ENCODE data around the gene PPP2R1B.
A peak's percentile ranks its signal among the peaks of the same experiment; 100 is the strongest.

Gene PPP2R1B

DNA sequence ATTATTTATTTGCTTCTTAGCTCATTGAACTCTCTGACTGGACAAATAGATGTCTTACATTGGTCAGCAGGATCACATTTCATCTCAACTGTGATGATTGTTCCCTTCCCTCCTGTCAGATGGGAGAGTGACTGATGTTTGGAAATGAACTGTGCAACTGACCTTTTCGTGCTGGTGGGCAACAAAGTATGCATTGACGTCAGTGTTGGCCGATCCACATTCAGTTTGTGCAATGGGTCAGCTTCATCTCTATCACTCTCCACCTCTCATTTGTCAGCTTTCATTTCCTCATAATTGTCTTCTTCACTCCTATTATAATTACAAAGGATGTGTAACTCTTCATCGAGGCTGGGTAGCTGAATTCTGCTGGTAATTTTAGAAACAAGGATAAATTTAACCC lies 71.3 kb downstream of the PPP2R1B start:
- DNase-seq (ENCODE audit: low read depth, low spot score): peak; percentile 93

DNA sequence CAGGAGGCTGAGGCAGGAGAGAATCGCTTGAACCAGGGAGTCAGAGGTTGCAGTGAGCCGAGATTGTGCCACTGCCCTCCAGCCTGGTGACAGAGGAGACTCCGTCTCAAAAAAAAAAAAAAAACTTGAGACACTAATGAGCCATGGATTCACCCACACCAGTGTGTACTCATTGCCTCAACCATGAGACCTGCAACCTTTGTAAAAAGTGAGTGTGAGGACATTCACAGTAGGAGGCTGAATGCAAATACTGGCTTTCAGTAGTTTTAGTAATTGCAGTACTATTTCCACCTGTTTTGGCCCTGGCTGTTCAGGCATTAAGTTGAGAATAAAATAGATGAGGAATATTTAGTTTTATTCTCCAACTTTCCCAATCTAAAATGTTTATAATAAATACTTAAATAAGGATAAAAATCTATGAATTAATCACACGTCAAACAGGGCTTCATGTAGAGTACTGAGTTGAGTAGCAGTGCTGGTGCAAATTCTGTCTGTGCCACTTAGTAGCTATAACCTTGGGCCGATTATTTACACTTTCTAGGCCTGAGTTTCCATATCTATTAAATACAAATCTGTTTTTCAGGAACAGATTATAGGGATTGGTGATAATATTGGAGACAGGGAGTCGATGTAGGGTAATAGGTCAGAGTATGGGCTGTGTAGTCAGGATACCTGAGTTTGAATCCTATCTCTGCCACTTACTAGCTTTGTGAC lies 72.8 kb downstream of the PPP2R1B start:
- DNase-seq (ENCODE audit: low read depth, low spot score): no peak

DNA sequence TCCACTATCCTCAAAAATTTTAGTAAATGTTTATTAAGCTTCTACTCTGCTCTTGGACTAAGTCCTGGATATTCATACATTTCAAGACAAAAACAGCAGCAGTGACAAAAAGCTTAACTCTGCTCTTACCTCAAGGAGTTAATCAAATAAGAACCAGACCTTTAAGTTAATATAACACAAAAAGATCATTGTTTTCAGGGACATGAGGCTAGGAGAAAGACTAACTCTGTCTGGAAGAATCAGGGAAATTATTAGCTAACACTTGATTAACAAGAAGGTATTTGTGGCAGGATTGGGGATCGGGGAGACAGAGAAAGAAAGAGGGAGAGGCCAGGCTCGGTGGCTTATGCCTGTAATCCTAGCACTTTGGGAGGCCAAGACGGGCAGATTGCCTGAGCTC lies 74.4 kb downstream of the PPP2R1B start:
- no peak for DNase-seq (ENCODE audit: low read depth, low spot score)

DNA sequence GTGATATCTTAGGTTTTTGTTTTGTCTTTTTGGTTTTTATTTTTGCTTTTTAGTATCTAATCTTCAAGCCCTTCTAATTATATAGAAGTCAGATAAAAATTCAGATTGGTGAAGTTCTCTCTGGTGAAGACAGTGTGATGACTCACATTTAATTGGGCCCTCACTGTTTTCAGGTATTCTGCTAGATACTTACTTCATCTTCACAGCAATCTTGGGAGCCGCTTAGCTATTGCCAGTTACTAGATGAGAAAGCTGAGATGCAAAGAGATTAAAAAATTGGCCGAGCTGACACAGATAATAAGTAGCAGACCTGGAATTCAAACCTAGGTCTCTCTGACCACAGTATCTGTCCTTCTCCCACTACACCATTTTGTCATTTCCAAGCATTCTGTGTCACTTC lies 75.0 kb downstream of the PPP2R1B start:
- no peak for DNase-seq (ENCODE audit: low read depth, low spot score)

DNA sequence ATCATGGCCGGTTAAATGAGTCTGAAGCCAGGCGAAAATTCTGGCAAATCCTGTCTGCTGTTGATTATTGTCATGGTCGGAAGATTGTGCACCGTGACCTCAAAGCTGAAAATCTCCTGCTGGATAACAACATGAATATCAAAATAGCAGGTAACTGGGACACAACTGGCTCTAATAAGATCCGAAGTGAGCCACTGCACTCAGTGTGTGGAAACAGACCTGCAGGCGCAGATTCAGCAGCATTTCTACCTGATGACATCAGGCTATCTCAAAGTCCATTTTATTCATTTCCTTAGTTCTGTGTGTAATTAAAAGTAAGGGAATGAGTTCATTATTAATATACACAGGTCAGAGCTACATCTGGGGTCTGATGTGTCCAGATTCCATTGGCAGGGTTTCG lies 78.2 kb downstream of the PPP2R1B start:
- no peak for DNase-seq (ENCODE audit: low read depth, low spot score)

DNA sequence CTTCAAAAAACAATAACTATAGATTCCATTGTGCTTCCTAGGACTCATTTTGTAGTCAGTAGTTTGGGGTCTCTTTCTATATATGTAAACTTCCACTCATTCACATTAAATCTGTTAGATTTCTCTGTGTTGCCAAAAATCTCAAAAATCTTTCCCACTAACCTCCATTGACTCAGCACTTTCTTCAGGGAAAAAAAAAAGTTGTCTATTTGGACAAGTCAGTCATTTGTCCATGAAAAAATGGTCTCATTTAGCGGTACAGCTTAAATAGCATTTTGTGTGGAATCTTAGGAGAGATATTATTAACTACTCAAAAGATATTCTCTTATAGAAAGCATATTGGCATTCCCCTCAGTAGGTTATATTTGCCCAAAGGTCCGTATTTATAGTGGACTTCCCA lies 81.9 kb downstream of the PPP2R1B start:
- DNase-seq (ENCODE audit: low read depth, low spot score): no peak

DNA sequence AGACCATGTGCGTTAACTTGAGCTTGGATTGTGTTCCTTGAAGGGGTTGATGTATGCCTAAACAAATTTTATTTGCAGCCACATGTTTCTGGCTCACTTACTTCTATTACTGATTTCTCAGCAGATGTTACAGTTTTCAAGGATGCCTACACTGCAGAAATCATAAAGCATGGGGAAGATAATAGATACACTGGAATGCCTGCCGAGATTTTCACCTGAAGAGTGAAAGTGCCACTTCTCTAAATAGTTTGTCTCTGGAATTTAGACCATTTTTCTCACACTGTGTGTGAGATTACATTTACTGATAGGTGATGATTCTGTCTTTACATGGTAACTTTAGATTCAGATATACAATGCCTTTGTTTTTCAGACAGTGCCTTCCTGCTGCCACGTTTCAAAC lies 82.4 kb downstream of the PPP2R1B start:
- DNase-seq (ENCODE audit: low read depth, low spot score): no peak

DNA sequence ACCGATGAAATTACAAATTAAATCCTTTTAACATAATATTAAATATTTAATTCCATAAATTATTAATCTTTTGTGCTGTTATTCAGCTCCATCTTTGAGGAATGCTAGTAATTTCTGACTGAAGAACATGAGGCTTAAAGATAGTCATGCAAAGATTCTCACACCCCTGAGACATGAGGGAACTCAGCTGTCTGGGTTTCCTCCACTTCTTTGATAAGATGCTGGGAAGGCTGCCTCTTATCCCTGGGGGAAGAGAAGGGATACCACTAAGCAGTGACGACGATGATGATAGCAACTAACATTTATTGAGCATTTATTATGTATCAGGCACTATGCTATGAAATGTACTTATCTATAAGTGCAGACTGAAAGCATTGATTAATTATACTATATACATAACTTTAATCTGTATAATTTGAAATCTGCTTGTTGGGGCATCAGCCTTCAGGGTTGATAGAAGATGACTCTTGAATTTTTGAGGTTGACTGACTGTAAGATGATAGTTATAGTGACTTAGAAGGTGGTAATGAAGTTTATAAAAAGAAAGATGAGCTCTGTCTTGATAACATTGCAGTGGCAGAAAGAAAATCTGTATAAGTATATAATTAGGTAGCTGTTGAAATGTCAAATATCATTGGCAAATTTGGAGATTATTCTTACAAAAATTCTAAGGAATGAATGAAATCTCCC lies 85.6 kb downstream of the PPP2R1B start:
- DNase-seq (ENCODE audit: low read depth, low spot score): no peak
